ENCODE data around the gene PCDHGB4.
A peak's percentile ranks its signal among the peaks of the same experiment; 100 is the strongest.
"Not testable (repeated sequence)": the region's sequence is repeated elsewhere in the genome, so short reads cannot be mapped to it uniquely, and the experiment has no call there.

Gene PCDHGB4

GRCh38 chr5:141412854-141413539 is 25.5 kb downstream of the PCDHGB4 start, which contains the start of gene PCDHGA10:
PCDHGA10 (plus strand) TSS chr5:141412987; CDS start chr5:141413176, 189 bp downstream.
- TF ChIP-seq CTCF (IDR thresholded peaks at IDR 0.05; ENCODE audit: extremely low read depth, missing control alignments), result peak; percentile 76
- peak; percentile 88 for DNase-seq (ENCODE audit: low spot score)

- no peak for DNase-seq (ENCODE audit: low spot score)
- TF ChIP-seq CTCF (IDR thresholded peaks at IDR 0.05; ENCODE audit: extremely low read depth, missing control alignments), result no peak
Measured at GRCh38 chr5:141413540-141414069, 26.1 kb downstream of the PCDHGB4 start.

GRCh38 chr5:141414548-141415274 is 27.2 kb downstream of the PCDHGB4 start:
- not testable (repeated sequence) for DNase-seq (ENCODE audit: low spot score)

GRCh38 chr5:141415275-141415618 is 27.7 kb downstream of the PCDHGB4 start:
- not testable (repeated sequence) for DNase-seq (ENCODE audit: low spot score)

- peak; percentile 91 for TF ChIP-seq CTCF (IDR thresholded peaks at IDR 0.05; ENCODE audit: extremely low read depth, missing control alignments)
- peak; percentile 88 for DNase-seq (ENCODE audit: low spot score)
Measured at GRCh38 chr5:141417494-141418172, 30.1 kb downstream of the PCDHGB4 start, which contains the start of gene PCDHGB7. PCDHGB7 (plus strand) TSS chr5:141417677; CDS start chr5:141417860, 183 bp downstream.

GRCh38 chr5:141419074-141419880 is 31.8 kb downstream of the PCDHGB4 start:
- no peak for TF ChIP-seq CTCF (IDR thresholded peaks at IDR 0.05; ENCODE audit: extremely low read depth, missing control alignments)
- no peak for DNase-seq (ENCODE audit: low spot score)

- peak; percentile 56 for TF ChIP-seq CTCF (IDR thresholded peaks at IDR 0.05; ENCODE audit: extremely low read depth, missing control alignments)
- peak; percentile 72 for DNase-seq (ENCODE audit: low spot score)
Measured at GRCh38 chr5:141420855-141421488, 33.5 kb downstream of the PCDHGB4 start, which contains the start of gene PCDHGA11. PCDHGA11 (plus strand) TSS chr5:141421051; CDS start chr5:141421228, 177 bp downstream.

Measured in GM20000 (cell line).